B cell (primary cell): ENCODE measurements around the gene IGF1R.

ENCODE experiments used
- EZH2 ChIP-seq: IDR thresholded peaks from 2 replicates; pipeline ENCODE4 v1.6.1; 2012; ENCODE audit warnings: borderline replicate concordance, low read depth, mild to moderate bottlenecking, moderate library complexity, low read length; ENCODE audit not compliant: insufficient read depth, poor library complexity, severe bottlenecking
- TF ChIP-seq, protein P1 (sequence below): fragments of 200-600 bp; IDR thresholded peaks from one replicate; pipeline ENCODE4 v1.8.0; 2022; ENCODE audit warnings: antibody characterized with exemption, mild to moderate bottlenecking

DNA sequence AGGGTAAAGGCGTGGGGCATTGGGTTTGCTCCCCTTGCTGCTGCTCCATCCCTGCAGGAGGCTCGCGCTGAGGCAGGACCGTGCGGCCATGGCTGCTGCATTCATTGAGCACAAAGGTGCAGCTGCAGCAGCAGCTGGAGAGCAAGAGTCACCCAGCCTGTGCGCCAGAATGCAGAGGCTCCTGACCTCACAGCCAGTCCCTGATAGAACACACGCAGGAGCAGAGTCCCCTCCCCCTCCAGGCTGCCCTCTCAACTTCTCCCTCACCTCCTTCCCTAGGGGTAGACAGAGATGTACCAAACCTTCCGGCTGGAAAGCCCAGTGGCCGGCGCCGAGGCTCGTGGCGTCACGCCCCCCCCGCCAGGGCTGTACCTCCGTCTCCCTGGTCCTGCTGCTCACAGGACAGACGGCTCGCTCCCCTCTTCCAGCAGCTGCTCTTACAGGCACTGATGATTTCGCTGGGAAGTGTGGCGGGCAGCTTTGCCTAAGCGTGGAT, 312.3 kb downstream of the IGF1R start:
- TF ChIP-seq, protein P1, sequence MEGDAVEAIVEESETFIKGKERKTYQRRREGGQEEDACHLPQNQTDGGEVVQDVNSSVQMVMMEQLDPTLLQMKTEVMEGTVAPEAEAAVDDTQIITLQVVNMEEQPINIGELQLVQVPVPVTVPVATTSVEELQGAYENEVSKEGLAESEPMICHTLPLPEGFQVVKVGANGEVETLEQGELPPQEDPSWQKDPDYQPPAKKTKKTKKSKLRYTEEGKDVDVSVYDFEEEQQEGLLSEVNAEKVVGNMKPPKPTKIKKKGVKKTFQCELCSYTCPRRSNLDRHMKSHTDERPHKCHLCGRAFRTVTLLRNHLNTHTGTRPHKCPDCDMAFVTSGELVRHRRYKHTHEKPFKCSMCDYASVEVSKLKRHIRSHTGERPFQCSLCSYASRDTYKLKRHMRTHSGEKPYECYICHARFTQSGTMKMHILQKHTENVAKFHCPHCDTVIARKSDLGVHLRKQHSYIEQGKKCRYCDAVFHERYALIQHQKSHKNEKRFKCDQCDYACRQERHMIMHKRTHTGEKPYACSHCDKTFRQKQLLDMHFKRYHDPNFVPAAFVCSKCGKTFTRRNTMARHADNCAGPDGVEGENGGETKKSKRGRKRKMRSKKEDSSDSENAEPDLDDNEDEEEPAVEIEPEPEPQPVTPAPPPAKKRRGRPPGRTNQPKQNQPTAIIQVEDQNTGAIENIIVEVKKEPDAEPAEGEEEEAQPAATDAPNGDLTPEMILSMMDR: no peak
- no peak for TF ChIP-seq EZH2
